Mesendoderm (in vitro differentiated cells): Measurements from ENCODE around the gene SLC16A10.

Experiments
- DNase-seq: peaks from one replicate; pipeline ENCODE4 v3.0.0; 2013
- H2AK5ac ChIP-seq: 2 replicates; pipeline ENCODE4 v1.6.1; 2013; ENCODE audit warnings: low read length, inconsistent platforms
- H2BK120ac ChIP-seq: 2 replicates; pipeline ENCODE4 v1.6.1; 2013; ENCODE audit warnings: low read depth, mild to moderate bottlenecking, low read length, moderate library complexity, mixed read lengths
- H2BK15ac ChIP-seq: replicated peaks from 2 replicates; pipeline ENCODE4 v1.6.1; 2013; ENCODE audit warnings: low read depth, mild to moderate bottlenecking, moderate library complexity
- H2BK5ac ChIP-seq: 2 replicates; pipeline ENCODE4 v1.6.1; 2013; ENCODE audit warnings: low read length, inconsistent platforms
- H3K18ac ChIP-seq: 2 replicates; pipeline ENCODE4 v1.6.1; 2013; ENCODE audit warnings: mild to moderate bottlenecking, low read length, mixed read lengths
- H3K23ac ChIP-seq: one replicate; pipeline ENCODE4 v1.6.1; 2013; ENCODE audit warnings: low read length
- H3K27ac ChIP-seq: 2 replicates; pipeline ENCODE4 v1.5.1; 2013; ENCODE audit warnings: low read depth, mild to moderate bottlenecking, inconsistent platforms, low read length, moderate library complexity
- H3K27me3 ChIP-seq: 2 replicates; pipeline ENCODE4 v1.6.1; 2013; ENCODE audit warnings: low read length, control low read depth, mild to moderate bottlenecking, inconsistent platforms; ENCODE audit not compliant: insufficient read depth, poor library complexity
- H3K36me3 ChIP-seq: 2 replicates; pipeline ENCODE4 v1.6.1; 2013; ENCODE audit warnings: low read length, inconsistent platforms; ENCODE audit not compliant: control insufficient read depth, insufficient read depth
- H3K4ac ChIP-seq: one replicate; pipeline ENCODE4 v1.6.1; 2013; ENCODE audit warnings: low read depth, mild to moderate bottlenecking, low read length, moderate library complexity
- H3K4me1 ChIP-seq: 2 replicates; pipeline ENCODE4 v1.6.1; 2013; ENCODE audit warnings: low read depth, low read length, inconsistent platforms; ENCODE audit not compliant: control insufficient read depth
- H3K4me2 ChIP-seq: 2 replicates; pipeline ENCODE4 v1.6.1; 2013; ENCODE audit warnings: low read length
- H3K4me3 ChIP-seq: 2 replicates; pipeline ENCODE4 v1.5.1; 2013; ENCODE audit warnings: mild to moderate bottlenecking, low read length
- H3K56ac ChIP-seq: one replicate; pipeline ENCODE4 v1.6.1; 2013; ENCODE audit warnings: low read length
- H3K79me1 ChIP-seq: 2 replicates; pipeline ENCODE4 v1.6.1; 2013; ENCODE audit warnings: low read length, inconsistent platforms
- H3K79me2 ChIP-seq: 2 replicates; pipeline ENCODE4 v1.6.1; 2013; ENCODE audit warnings: mild to moderate bottlenecking, low read length; ENCODE audit not compliant: control insufficient read depth, insufficient read depth
- H3K9ac ChIP-seq: 2 replicates; pipeline ENCODE4 v1.6.1; 2013; ENCODE audit warnings: low read length, inconsistent platforms
- H4K5ac ChIP-seq: one replicate; pipeline ENCODE4 v1.6.1; 2013; ENCODE audit warnings: low read length
- H4K8ac ChIP-seq: one replicate; pipeline ENCODE4 v1.6.1; 2013; ENCODE audit warnings: low read depth, mild to moderate bottlenecking, control low read depth, low read length, moderate library complexity
- WGBS: extraction: QIAGEN DNeasy Blood & Tissue Kit; methylation state at CpG from one replicate; pipeline ENCODE4 v1.1.7; 2013; ENCODE audit warnings: low lambda C conversion rate, missing lambda C conversion rate; ENCODE audit not compliant: insufficient coverage; ENCODE audit errors: extremely low coverage; 5-methylcytosine and 5-hydroxymethylcytosine counted together

The SLC16A10 gene

DNA sequence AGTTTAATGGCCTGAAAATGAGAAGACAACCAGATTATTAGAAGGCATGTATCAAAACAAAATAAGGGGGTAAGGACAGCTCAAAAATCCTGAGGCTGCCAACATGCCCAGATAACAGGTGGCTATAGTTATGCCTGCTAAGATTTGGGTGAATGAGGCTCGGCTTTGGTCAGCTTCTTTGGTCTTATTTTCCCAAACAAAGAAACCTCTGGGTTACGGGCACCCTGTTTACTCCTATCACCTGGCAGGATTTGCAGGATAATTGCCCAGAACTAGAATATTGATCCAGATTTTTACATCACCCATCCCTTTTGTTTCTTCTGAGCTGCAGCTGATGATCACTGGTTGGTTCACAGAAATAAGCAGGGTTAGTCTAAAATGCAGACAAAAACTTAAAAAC lies 74.3 kb downstream of the SLC16A10 start:
- no peaks in the 10 kb centered on the region for H3K79me1 ChIP-seq
- H3K4ac ChIP-seq: no peak overlapping the region
- H3K56ac ChIP-seq: no peak overlapping the region
- no peak for DNase-seq
- H3K23ac ChIP-seq: no peak overlapping the region
- no peak overlapping the region for H3K18ac ChIP-seq
- no peak overlapping the region for H3K27ac ChIP-seq
- no peak overlapping the region for H3K4me2 ChIP-seq
- H2BK120ac ChIP-seq: no peak overlapping the region
- H2BK15ac ChIP-seq: no peak overlapping the region
- no peaks in the 10 kb centered on the region for H3K36me3 ChIP-seq
- no peak overlapping the region for H4K5ac ChIP-seq
- H2AK5ac ChIP-seq: no peak overlapping the region
- H3K27me3 ChIP-seq: no peaks in the 10 kb centered on the region
- no peak overlapping the region for H2BK5ac ChIP-seq
- no peak overlapping the region for H3K9ac ChIP-seq
- H3K4me3 ChIP-seq: no peak overlapping the region
- no peak overlapping the region for H4K8ac ChIP-seq
- no peaks in the 10 kb centered on the region for H3K4me1 ChIP-seq
- no CpG with 5 or more reads among the region's 2 CpGs for WGBS
- no peaks in the 10 kb centered on the region for H3K79me2 ChIP-seq

DNA sequence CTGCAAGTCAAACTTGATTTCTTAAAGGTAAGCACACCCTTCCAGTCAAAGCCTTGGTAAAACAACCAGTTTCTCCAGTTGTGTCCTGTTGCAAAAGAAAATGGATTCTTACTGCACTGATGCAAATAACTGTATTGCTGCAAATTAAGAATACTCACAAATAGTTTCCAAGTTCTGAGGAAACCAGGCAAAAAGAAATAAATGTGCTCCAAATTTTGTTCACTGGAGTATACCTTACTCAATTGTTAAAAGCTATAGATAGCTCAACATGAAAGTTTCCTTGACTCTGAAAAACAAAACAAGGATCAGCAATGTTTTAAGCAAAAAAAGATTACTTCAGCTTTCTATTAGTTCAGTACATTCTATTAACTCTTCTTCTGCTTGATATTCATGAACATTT lies 75.2 kb downstream of the SLC16A10 start:
- Histone ChIP-seq H3K56ac (no peak overlapping the region), H2BK15ac (no peak overlapping the region), H4K5ac (no peak overlapping the region), H2AK5ac (no peak overlapping the region), H3K36me3 (no peaks in the 10 kb centered on the region), H2BK120ac (no peak overlapping the region), H3K79me2 (no peaks in the 10 kb centered on the region), H3K9ac (no peak overlapping the region), H3K4me1 (no peaks in the 10 kb centered on the region), H3K18ac (no peak overlapping the region), H2BK5ac (no peak overlapping the region), H3K79me1 (no peaks in the 10 kb centered on the region), H3K4ac (no peak overlapping the region), H3K4me3 (no peak overlapping the region), H3K27ac (no peak overlapping the region), H3K23ac (no peak overlapping the region), H3K4me2 (no peak overlapping the region), H3K27me3 (no peaks in the 10 kb centered on the region), H4K8ac (no peak overlapping the region)
- DNase-seq: peak; percentile 38

DNA sequence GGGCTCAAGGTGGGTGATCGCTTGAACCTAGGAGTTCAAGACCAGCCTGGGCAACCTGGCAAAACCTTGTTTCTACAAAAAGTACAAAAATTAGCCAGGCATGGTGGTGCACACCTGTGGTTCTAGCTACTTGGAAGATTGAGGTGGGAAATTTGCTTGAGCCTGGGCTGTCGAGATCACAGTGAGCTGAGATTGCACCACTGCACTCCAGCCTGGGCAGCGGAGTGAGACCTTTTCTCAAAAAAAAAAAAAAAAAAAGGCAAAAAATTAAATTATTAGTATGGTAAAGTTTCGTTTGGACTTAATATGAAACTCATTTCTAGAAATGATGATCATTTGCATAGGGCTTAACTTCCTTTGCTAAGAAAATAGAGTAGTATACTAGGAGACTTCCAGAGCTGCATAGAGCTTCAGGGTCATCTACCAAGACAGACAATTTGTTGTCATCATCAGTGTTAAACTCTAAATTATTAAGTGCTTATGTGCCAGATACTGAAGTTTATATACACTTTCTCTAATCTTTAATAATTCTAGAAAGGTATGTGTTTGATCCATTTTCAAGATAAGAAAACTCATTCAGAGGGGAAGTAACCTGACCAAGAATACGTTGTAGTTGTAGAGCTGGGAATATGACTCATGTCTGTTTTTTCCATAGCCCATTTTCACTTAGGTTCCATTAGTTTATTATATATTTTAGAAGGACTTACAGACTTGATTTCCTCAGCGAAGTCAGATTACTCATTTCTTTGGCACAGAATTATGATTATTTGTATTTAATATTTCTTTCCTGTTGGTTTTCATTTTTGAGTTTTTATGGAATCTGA lies 84.5 kb downstream of the SLC16A10 start:
- Histone ChIP-seq H2BK15ac (no peak overlapping the region), H2BK120ac (no peak overlapping the region), H3K79me2 (no peaks in the 10 kb centered on the region), H4K5ac (no peak overlapping the region), H3K27me3 (no peaks in the 10 kb centered on the region), H3K18ac (no peak overlapping the region), H2BK5ac (no peak overlapping the region), H3K27ac (no peak overlapping the region), H3K4me1 (no peaks in the 10 kb centered on the region), H3K36me3 (no peaks in the 10 kb centered on the region), H3K4ac (no peak overlapping the region), H2AK5ac (no peak overlapping the region), H3K9ac (no peak overlapping the region), H3K56ac (no peak overlapping the region), H3K4me3 (no peak overlapping the region), H4K8ac (no peak overlapping the region), H3K79me1 (no peaks in the 10 kb centered on the region), H3K4me2 (no peak overlapping the region), H3K23ac (no peak overlapping the region)
- DNase-seq: no peak
- WGBS: no CpG with 5 or more reads among the region's 6 CpGs

DNA sequence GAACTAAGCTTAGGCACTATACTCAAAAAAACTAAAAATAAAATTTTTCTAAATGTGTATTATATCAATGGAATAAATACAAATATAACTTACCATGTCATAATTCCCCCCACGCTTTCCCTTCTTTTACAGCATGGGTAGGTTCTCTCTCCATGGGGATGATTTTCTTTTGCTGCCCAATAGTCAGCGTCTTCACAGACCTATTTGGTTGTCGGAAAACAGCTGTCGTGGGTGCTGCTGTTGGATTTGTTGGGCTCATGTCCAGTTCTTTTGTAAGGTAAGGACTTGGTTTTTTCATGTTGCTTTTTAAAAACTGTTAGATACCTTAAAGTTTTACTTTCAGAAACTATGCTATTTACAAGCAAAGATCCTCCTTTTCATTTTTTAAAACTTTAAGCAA lies 85.3 kb downstream of the SLC16A10 start:
- Histone ChIP-seq H3K4me1 (no peaks in the 10 kb centered on the region), H3K9ac (no peak overlapping the region), H3K27ac (no peak overlapping the region), H3K36me3 (no peaks in the 10 kb centered on the region), H3K27me3 (no peaks in the 10 kb centered on the region), H3K4me3 (no peak overlapping the region), H2BK120ac (no peak overlapping the region), H2AK5ac (no peak overlapping the region), H3K4me2 (no peak overlapping the region), H3K4ac (no peak overlapping the region), H4K8ac (no peak overlapping the region), H2BK15ac (no peak overlapping the region), H3K56ac (no peak overlapping the region), H3K79me2 (no peaks in the 10 kb centered on the region), H2BK5ac (no peak overlapping the region), H4K5ac (no peak overlapping the region), H3K18ac (no peak overlapping the region), H3K79me1 (no peaks in the 10 kb centered on the region), H3K23ac (no peak overlapping the region)
- no CpG with 5 or more reads among the region's 4 CpGs for WGBS
- DNase-seq: no peak

DNA sequence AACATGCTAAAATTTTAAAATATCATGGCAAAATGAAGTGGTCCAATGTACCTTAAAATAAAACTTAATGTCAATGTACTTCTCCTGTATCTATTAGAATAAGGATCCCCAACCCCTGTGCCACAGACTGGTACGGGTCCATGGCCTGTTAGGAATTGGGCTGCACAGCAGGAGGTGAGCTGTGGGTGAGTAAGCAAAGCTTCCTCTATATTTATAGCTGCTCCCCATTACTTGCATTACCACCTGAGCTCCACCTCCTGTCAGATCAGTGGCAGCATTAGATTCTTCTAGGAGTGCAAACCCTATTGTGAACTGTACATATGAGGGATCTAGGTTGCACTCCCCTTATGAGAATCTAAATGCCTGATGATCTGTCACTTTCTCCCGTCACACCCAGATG lies 86.0 kb downstream of the SLC16A10 start:
- H3K4me2 ChIP-seq: no peak overlapping the region
- H3K36me3 ChIP-seq: no peaks in the 10 kb centered on the region
- H3K4me3 ChIP-seq: no peak overlapping the region
- H3K4ac ChIP-seq: no peak overlapping the region
- H3K56ac ChIP-seq: no peak overlapping the region
- no peaks in the 10 kb centered on the region for H3K79me1 ChIP-seq
- no peak overlapping the region for H2BK5ac ChIP-seq
- H3K9ac ChIP-seq: no peak overlapping the region
- no peak overlapping the region for H2BK15ac ChIP-seq
- no peaks in the 10 kb centered on the region for H3K4me1 ChIP-seq
- no peak overlapping the region for H3K18ac ChIP-seq
- no peak overlapping the region for H4K5ac ChIP-seq
- H3K79me2 ChIP-seq: no peaks in the 10 kb centered on the region
- peak; percentile 10 for DNase-seq
- no peak overlapping the region for H3K27ac ChIP-seq
- WGBS: no CpG with 5 or more reads among the region's 2 CpGs
- no peak overlapping the region for H2BK120ac ChIP-seq
- no peaks in the 10 kb centered on the region for H3K27me3 ChIP-seq
- H3K23ac ChIP-seq: no peak overlapping the region
- no peak overlapping the region for H2AK5ac ChIP-seq
- H4K8ac ChIP-seq: no peak overlapping the region

DNA sequence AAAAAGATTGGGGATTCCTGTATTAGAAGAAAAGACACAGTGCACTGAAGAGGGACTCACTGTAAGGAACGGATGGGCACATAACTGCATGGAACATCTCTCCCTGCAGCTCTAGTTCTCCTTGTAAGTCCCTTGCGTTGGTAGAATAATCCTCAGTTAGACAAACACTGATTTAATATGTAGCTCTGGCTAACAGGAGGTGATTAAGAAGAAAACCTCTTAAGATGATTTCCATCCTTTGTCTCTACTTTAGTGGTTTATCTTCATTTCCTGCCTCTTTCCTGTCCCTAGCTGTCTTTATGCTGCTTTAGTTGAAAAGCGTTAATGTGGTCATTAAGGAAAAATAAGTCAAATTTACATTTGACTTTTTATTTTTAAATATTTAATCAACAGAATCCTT lies 86.6 kb downstream of the SLC16A10 start:
- Histone ChIP-seq H3K4me3 (no peak overlapping the region), H4K5ac (no peak overlapping the region), H3K79me1 (no peaks in the 10 kb centered on the region), H3K4me2 (no peak overlapping the region), H3K27ac (no peak overlapping the region), H3K56ac (peak overlapping the region; percentile 22), H3K9ac (no peak overlapping the region), H2BK5ac (no peak overlapping the region), H2BK120ac (no peak overlapping the region), H3K36me3 (no peaks in the 10 kb centered on the region), H3K27me3 (no peaks in the 10 kb centered on the region), H3K4me1 (no peaks in the 10 kb centered on the region), H2AK5ac (no peak overlapping the region), H2BK15ac (no peak overlapping the region), H4K8ac (no peak overlapping the region), H3K23ac (no peak overlapping the region), H3K4ac (no peak overlapping the region), H3K79me2 (no peaks in the 10 kb centered on the region), H3K18ac (no peak overlapping the region)
- no peak for DNase-seq
- no CpG with 5 or more reads among the region's 3 CpGs for WGBS
